Osteoblast (primary cell): ENCODE data around the gene GYG1. TPM values are rescaled to one million over a fixed set of nuclear protein-coding genes. Genes with fewer than 3 reads are reported as not detected.

ENCODE experiments used
- DNase-seq: peaks from one replicate; pipeline ENCODE4 v3.0.0; 2011; ENCODE audit warnings: low spot score, mixed read lengths; ENCODE audit not compliant: insufficient read length; ENCODE audit errors: missing footprints
- H2AFZ ChIP-seq: 2 replicates; pipeline ENCODE4 v1.6.0; 2011; ENCODE audit warnings: mild to moderate bottlenecking, low read length
- H3K27ac ChIP-seq: 2 replicates; pipeline ENCODE4 v1.5.1; 2011; ENCODE audit warnings: mild to moderate bottlenecking, low read depth, low read length, moderate library complexity
- H3K27me3 ChIP-seq: 2 replicates; pipeline ENCODE4 v1.6.0; 2012; ENCODE audit warnings: mild to moderate bottlenecking, control low read depth, inconsistent platforms, low read length, moderate library complexity; ENCODE audit not compliant: insufficient read depth
- H3K36me3 ChIP-seq: 2 replicates; pipeline ENCODE4 v1.5.1; 2011; ENCODE audit warnings: mild to moderate bottlenecking, low read length, control low read depth, moderate library complexity; ENCODE audit not compliant: insufficient read depth
- H3K4me1 ChIP-seq: 2 replicates; pipeline ENCODE4 v1.5.1; 2011; ENCODE audit warnings: mild to moderate bottlenecking, low read length, control low read depth, moderate library complexity; ENCODE audit not compliant: insufficient read depth
- H3K4me2 ChIP-seq: 2 replicates; pipeline ENCODE4 v1.6.0; 2011; ENCODE audit warnings: mild to moderate bottlenecking, low read length; ENCODE audit not compliant: insufficient read depth
- H3K4me3 ChIP-seq: fragments of 200-600 bp; sonication (generic); 3 replicates; pipeline ENCODE4 v1.5.1; 2012; ENCODE audit warnings: mild to moderate bottlenecking, low read length, inconsistent platforms; ENCODE audit not compliant: insufficient read depth
- H3K79me2 ChIP-seq: 2 replicates; pipeline ENCODE4 v1.6.0; 2012; ENCODE audit warnings: mild to moderate bottlenecking, low read length, control low read depth, inconsistent platforms; ENCODE audit not compliant: insufficient read depth
- H3K9me3 ChIP-seq: 2 replicates; pipeline ENCODE4 v1.5.1; 2011; ENCODE audit warnings: low read depth, low read length, control low read depth
- H4K20me1 ChIP-seq: 2 replicates; pipeline ENCODE4 v1.6.0; 2012; ENCODE audit warnings: mild to moderate bottlenecking, low read length, control low read depth; ENCODE audit not compliant: insufficient read depth
- CTCF ChIP-seq: IDR thresholded peaks from 2 replicates; pipeline ENCODE4 v1.5.1; 2011; ENCODE audit warnings: mild to moderate bottlenecking, low read depth, low read length, moderate library complexity; ENCODE audit errors: extremely low read depth
- total RNA-seq: library from RNA; depleted of rRNA; stranded (reverse); fragments of >200 nt; gene quantifications from 2 replicates; pipeline ENCODE4 v1.2.3, GENCODE V29; 2012

Gene GYG1
- total RNA-seq, 1 donor: 42.3 TPM

- H2AFZ ChIP-seq: no peak overlapping the region
- H3K4me1 ChIP-seq: peaks cover 16% of the 10 kb centered on the region
- H3K27me3 ChIP-seq: no peaks in the 10 kb centered on the region
- H3K27ac ChIP-seq: no peak overlapping the region
- no peaks in the 10 kb centered on the region for H4K20me1 ChIP-seq
- H3K4me2 ChIP-seq: no peak overlapping the region
- H3K79me2 ChIP-seq: peaks cover 8% of the 10 kb centered on the region
- no peak for TF ChIP-seq CTCF
- no peak for DNase-seq
- peaks cover 39% of the 10 kb centered on the region for H3K36me3 ChIP-seq
- H3K4me3 ChIP-seq: no peak overlapping the region
- no peaks in the 10 kb centered on the region for H3K9me3 ChIP-seq
These were observed 8.5 kb downstream of the GYG1 start for GRCh38 chr3:148999806-149000205.

- TF ChIP-seq CTCF: no peak
- H3K9me3 ChIP-seq: no peaks in the 10 kb centered on the region
- H3K4me3 ChIP-seq: no peak overlapping the region
- H3K4me2 ChIP-seq: no peak overlapping the region
- H3K4me1 ChIP-seq: peaks cover 20% of the 10 kb centered on the region
- H3K27ac ChIP-seq: no peak overlapping the region
- H3K36me3 ChIP-seq: peaks cover 37% of the 10 kb centered on the region
- H3K27me3 ChIP-seq: no peaks in the 10 kb centered on the region
- no peaks in the 10 kb centered on the region for H4K20me1 ChIP-seq
- no peak for DNase-seq
- H2AFZ ChIP-seq: no peak overlapping the region
- peaks cover 5% of the 10 kb centered on the region for H3K79me2 ChIP-seq
These were observed 8.9 kb downstream of the GYG1 start for GRCh38 chr3:149000206-149000745.

- peaks cover 2% of the 10 kb centered on the region for H3K79me2 ChIP-seq
- no peak overlapping the region for H3K27ac ChIP-seq
- H3K9me3 ChIP-seq: no peaks in the 10 kb centered on the region
- no peak overlapping the region for H2AFZ ChIP-seq
- peaks cover 23% of the 10 kb centered on the region for H3K36me3 ChIP-seq
- H3K27me3 ChIP-seq: no peaks in the 10 kb centered on the region
- no peak overlapping the region for H3K4me2 ChIP-seq
- peaks cover 26% of the 10 kb centered on the region for H3K4me1 ChIP-seq
- no peak for DNase-seq
- H4K20me1 ChIP-seq: no peaks in the 10 kb centered on the region
- H3K4me3 ChIP-seq: no peak overlapping the region
- no peak for TF ChIP-seq CTCF
These were observed 10.4 kb downstream of the GYG1 start for GRCh38 chr3:149001727-149002126.

- Histone ChIP-seq H3K27ac (peak overlapping the region; percentile 77), H3K4me2 (no peak overlapping the region), H3K79me2 (peaks cover 2% of the 10 kb centered on the region), H3K27me3 (no peaks in the 10 kb centered on the region), H3K36me3 (peaks cover 18% of the 10 kb centered on the region), H3K4me3 (no peak overlapping the region), H3K4me1 (peaks cover 21% of the 10 kb centered on the region), H3K9me3 (no peaks in the 10 kb centered on the region), H4K20me1 (no peaks in the 10 kb centered on the region), H2AFZ (no peak overlapping the region)
- DNase-seq: no peak
- no peak for TF ChIP-seq CTCF
These were observed 12.4 kb downstream of the GYG1 start for GRCh38 chr3:149003653-149004305.
